ENCODE results near the gene VAV3.

DNA sequence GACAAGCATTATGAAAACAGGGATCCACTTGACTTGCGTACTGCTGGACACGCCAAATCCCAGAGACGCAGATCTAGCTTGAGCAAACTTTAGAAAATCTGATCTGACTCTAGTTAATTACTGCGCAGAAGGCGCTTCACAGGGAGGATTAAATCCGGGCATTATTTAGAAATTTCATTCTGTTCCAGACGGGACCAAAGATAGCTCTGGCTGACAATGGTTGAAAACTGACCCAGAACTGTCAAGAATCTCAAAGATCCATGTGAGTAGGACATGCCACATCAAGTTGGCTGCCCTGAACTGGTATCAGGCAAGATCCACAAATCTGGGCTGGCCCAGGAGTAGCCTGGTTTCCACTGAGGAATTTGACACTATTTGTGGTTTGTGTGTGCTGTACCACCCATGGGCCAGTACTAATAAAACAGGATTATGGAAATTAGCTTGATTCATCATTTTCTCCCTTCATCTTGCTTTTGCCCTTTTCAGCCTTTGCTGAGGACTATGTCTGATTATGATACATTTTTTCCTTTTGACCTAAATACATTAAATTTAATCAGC, 171.0 kb downstream of the VAV3 start:
- TF ChIP-seq EP300 (IDR thresholded peaks at IDR 0.05; ENCODE audit: borderline replicate concordance in 1 of 2, low read depth in 2 of 2, low read length in 2 of 2), result no peak
- TF ChIP-seq, protein P1, sequence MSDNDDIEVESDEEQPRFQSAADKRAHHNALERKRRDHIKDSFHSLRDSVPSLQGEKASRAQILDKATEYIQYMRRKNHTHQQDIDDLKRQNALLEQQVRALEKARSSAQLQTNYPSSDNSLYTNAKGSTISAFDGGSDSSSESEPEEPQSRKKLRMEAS (IDR thresholded peaks at IDR 0.05), result no peak
- TF ChIP-seq, protein P2, sequence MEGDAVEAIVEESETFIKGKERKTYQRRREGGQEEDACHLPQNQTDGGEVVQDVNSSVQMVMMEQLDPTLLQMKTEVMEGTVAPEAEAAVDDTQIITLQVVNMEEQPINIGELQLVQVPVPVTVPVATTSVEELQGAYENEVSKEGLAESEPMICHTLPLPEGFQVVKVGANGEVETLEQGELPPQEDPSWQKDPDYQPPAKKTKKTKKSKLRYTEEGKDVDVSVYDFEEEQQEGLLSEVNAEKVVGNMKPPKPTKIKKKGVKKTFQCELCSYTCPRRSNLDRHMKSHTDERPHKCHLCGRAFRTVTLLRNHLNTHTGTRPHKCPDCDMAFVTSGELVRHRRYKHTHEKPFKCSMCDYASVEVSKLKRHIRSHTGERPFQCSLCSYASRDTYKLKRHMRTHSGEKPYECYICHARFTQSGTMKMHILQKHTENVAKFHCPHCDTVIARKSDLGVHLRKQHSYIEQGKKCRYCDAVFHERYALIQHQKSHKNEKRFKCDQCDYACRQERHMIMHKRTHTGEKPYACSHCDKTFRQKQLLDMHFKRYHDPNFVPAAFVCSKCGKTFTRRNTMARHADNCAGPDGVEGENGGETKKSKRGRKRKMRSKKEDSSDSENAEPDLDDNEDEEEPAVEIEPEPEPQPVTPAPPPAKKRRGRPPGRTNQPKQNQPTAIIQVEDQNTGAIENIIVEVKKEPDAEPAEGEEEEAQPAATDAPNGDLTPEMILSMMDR (IDR thresholded peaks at IDR 0.05; ENCODE audit: control extremely low read depth in 1 of 3, insufficient read depth in 1 of 3, low read depth in 1 of 3, low read length in 3 of 3), result no peak
- no peak for TF ChIP-seq SRF (IDR thresholded peaks at IDR 0.05; ENCODE audit: low read depth, low read length)
- no peak for TF ChIP-seq POLR2A (IDR thresholded peaks at IDR 0.05; ENCODE audit: control extremely low read depth in 1 of 2, low read depth in 2 of 2, low read length in 2 of 2)
- no peak for TF ChIP-seq YY1 (IDR thresholded peaks at IDR 0.05; ENCODE audit: low read depth, low read length)
- TF ChIP-seq EZH2 (IDR thresholded peaks at IDR 0.05; ENCODE audit: low read depth, low read length, severe bottlenecking), result no peak
- TF ChIP-seq SP1 (IDR thresholded peaks at IDR 0.05; ENCODE audit: low read depth, low read length), result no peak
- TF ChIP-seq RFX5 (IDR thresholded peaks at IDR 0.05; ENCODE audit: borderline replicate concordance, low read depth, low read length), result no peak
